ENCODE data around the gene CRCP. TPM values are rescaled to one million over a fixed set of nuclear protein-coding genes. Genes with fewer than 3 reads are reported as not detected.
A peak's percentile ranks its signal among the peaks of the same experiment; 100 is the strongest.
"Not testable (repeated sequence)": the region's sequence is repeated elsewhere in the genome, so short reads cannot be mapped to it uniquely, and the experiment has no call there.

Gene CRCP
- total RNA-seq, 1 experiment from 2014 or later = 42.5 TPM

DNA sequence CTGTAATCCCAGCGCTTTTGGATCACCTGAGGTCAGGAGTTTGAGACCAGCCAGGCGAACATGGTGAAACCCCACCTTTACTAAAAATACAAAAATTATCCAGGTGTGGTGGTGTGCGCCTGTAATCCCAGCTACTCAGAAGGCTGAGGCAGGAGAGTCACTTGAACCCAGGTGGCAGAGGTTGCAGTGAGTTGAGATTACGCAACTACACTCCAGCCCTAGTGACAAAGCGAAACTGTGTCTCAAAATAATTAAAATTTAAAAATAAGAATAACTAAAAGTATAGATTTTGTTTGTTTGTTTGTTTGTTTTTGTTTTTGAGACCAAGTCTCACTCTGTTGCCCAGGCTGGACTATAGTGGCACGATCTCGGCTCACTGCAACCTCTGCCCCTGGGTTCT, 41.4 kb downstream of the CRCP start:
- not testable (repeated sequence) for DNase-seq (ENCODE audit: low spot score)

DNA sequence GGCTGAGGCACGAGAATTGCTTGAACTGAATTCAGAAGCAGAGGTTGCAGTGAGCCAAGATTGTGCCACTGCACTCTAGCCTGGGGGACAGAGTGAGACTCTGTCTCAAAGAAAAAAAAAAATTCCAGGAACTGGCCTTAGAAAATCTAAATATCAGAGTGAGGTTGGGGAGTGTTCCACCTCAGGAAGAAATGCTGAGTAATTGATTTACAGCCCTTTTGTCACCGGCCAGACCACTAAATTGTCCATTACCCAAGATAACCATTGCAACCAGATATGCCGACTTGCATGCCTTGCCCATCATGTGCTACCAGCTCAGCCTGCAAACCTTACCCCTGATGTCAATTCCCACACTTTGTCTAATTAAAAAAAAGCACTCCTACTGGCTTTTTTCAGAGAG, 42.4 kb downstream of the CRCP start:
- DNase-seq (ENCODE audit: low spot score) = peak; percentile 83

- DNase-seq (ENCODE audit: low spot score) = no peak
Measured at GRCh38 chr7:66162622-66163021, 48.0 kb downstream of the CRCP start.

DNA sequence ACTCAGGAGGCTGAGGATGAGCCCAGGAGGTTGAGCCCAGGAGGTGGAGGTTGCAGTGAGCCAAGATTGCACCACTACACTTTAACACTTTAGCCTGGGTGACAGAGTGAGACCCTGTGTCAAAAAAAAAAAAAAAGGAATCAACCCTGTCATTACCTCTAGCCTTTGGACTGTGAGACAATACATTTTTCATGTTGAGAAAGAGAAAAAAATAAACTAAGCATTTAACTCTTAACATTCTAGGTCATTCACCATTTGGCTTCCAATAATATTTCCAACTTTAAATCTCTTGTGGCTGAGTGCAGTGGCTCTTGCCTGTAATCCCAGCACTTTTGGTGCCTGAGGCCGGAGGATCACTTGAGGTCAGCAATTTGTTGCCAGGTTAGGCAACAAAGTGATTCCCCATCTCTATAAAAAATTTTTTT, 48.6 kb downstream of the CRCP start:
- no peak for DNase-seq (ENCODE audit: low spot score)

DNA sequence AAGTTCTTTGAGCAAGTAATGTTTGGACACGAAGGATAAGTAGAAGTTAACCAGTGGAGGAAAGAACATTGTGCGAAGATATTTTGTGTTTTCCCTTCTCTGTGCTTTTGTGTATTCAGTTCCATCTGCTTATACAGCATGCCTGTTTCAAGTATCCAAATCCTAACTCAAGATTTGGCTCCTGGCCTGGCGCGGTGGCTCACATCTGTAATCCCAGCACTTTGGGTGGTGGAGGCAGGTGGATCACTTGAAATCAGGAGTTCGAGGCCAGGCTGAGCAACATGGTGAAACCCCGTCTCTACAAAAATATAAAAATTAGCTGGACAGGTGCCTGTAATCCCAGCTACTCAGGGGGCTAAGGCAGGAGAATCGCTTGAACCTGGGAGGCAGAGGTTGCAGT, 49.7 kb downstream of the CRCP start:
- no peak for DNase-seq (ENCODE audit: low spot score)

DNA sequence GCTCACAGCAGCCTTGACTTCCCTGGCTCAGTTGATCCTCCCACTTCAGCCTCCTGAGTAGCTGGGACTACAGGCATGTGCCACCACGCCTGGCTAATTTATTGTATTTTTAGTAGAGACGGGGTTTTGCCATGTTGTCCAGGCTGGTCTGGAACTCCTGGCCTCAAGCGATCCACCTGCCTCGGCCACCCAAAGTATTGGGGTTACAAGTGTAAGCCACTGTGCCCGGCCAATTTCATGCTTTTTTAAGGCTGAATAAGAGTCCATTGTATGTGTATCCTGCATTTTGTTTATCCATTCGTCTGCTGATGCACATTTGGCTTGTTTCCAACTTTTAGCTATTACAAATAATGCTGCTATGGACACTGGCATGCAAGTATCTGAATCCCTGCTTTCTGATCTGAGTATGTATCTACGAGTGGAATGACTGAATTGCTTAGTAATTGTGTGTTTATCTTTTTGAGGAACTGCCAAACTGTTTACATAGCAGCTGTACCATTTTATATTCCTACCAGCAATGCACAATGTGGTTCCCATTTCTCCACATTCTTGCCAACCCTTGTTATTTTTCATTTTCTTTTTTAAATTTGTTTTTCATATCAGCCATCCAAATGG, 53.2 kb downstream of the CRCP start:
- DNase-seq (ENCODE audit: low spot score) = peak; percentile 59

- DNase-seq (ENCODE audit: low spot score) = no peak
Measured at GRCh38 chr7:66169616-66170015, 55.0 kb downstream of the CRCP start.

GRCh38 chr7:66170309-66171231, 55.9 kb downstream of the CRCP start:
- no peak for DNase-seq (ENCODE audit: low spot score)

- DNase-seq (ENCODE audit: low spot score) = peak; percentile 52
Measured at GRCh38 chr7:66172536-66173401, 58.1 kb downstream of the CRCP start.

GRCh38 chr7:66173856-66174255, 59.2 kb downstream of the CRCP start:
- DNase-seq (ENCODE audit: low spot score) = no peak

DNA sequence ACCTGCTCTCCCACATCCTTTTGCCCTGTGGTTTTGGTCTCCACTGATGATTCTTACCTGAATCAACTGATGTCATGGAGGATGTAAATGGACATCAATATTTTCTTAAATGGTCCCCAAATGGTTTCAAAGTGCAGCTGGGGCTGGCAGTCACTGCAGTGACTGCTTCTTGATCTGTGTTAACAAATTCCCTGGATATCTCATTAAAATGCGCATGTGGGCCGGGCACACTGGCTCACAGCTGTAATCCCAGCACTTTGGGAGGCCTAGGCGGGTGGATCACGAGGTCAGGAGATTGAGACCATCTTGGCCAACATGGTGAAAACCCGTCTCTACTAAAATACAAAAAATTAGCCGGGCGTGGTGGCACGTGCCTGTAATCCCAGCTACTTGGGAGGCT, 60.4 kb downstream of the CRCP start:
- not testable (repeated sequence) for DNase-seq (ENCODE audit: low spot score)

GRCh38 chr7:66176914-66177313, 62.3 kb downstream of the CRCP start:
- DNase-seq (ENCODE audit: low spot score) = no peak

DNA sequence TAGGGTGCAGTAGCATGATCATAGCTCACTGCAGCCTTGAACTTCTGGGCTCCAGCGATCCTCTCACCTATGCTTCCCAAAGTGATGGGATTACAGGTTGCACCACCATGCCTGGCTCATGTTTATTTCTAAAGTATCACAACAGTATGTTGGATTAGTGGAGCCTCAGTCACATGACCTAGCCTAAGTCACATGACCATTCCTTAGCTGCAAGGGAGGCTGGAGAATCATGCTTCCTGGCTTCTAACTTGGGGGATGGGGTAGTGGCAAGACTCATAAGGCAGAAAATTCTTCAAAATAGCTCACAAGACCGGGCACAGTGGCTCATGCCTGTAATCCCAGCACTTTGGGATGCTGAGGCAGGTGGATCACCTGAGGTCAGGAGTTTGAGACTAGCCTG, 63.6 kb downstream of the CRCP start:
- DNase-seq (ENCODE audit: low spot score) = no peak

DNA sequence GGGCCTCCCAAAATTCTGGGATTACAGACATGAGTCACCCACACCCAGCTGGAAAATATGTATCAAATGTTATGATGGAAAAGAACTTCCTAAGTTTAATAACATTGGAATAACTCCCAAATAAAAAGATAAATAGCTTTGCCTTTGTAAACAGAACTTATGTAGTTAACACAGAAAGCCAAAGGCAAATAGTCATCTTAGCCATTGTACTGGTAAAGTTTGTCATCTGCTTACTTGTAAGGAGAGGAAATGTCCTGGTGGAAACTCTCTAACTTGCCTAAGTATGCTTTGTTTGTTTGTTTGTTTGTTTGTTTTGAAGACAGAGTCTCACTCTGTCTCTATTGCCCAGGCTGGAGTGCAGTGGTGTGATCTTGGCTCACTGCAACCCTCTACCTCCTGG, 66.7 kb downstream of the CRCP start:
- no peak for DNase-seq (ENCODE audit: low spot score)

DNA sequence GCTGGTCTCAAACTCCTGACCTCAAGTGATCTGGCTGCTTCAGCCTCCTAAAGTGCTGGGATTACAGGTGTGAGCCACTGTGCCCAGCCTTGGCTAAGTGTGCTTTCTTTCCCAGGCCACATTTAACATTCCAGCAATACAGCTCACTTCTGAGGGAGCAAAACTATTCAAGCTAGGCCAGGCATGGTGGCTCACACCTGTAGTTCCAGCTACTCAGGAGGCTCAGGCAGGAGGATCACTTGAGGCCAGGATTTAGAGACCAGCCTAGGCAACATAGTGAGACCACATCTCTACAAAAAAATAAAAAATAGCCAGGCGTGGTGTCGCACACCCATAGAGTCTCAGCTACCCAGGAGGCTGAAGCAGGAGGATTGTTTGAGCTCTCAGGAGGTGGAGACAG, 67.2 kb downstream of the CRCP start:
- no peak for DNase-seq (ENCODE audit: low spot score)

DNA sequence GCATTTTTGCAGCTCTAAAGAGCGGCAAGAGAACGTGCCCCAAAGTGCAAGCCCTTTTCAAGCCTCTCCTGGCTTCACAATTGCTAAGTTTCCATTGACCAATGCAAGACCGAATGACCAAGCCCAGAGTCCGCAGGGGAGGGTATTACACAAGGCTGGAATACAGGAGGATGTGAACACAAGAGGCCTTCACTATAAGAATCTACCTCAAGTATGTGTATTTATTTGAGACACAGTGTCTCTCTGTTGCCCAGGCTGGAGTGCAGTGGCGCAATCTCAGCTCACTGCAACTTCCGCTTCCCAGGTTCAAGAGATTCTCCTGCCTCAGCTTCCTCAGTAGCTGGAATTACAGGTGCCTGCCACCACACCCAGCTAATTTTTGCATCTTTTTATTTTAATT, 68.3 kb downstream of the CRCP start:
- no peak for DNase-seq (ENCODE audit: low spot score)

GRCh38 chr7:66183700-66184099, 69.1 kb downstream of the CRCP start:
- DNase-seq (ENCODE audit: low spot score) = peak; percentile 69

GRCh38 chr7:66185680-66186187, 71.1 kb downstream of the CRCP start:
- no peak for DNase-seq (ENCODE audit: low spot score)

GRCh38 chr7:66186991-66187390, 72.3 kb downstream of the CRCP start:
- DNase-seq (ENCODE audit: low spot score) = no peak

GRCh38 chr7:66187905-66188304, 73.3 kb downstream of the CRCP start:
- no peak for DNase-seq (ENCODE audit: low spot score)

- DNase-seq (ENCODE audit: low spot score) = no peak
Measured at GRCh38 chr7:66188645-66189044, 74.0 kb downstream of the CRCP start.
